HepG2 (cell line): ENCODE measurements around the gene PERCC1. TPM values are rescaled to one million over a fixed set of nuclear protein-coding genes. Genes with fewer than 3 reads are reported as not detected.
A peak's percentile ranks its signal among the peaks of the same experiment; 100 is the strongest.

Source experiments
- ATRX ChIP-seq: sonication (generic); formaldehyde crosslinking; IDR thresholded peaks from 2 replicates; pipeline ENCODE4 v1.4.0; 2020; ENCODE audit warnings: missing genetic modification reagents, borderline replicate concordance
- EEA1 ChIP-seq: sonication (generic); formaldehyde crosslinking; IDR thresholded peaks from 2 replicates; pipeline ENCODE4 v1.5.1; 2020; ENCODE audit warnings: mild to moderate bottlenecking, missing genetic modification reagents, borderline replicate concordance
- HIVEP1 ChIP-seq: sonication (generic); formaldehyde crosslinking; IDR thresholded peaks from 2 replicates; pipeline ENCODE4 v1.4.0; 2020; ENCODE audit warnings: mild to moderate bottlenecking, missing genetic modification reagents
- HNRNPL ChIP-seq: fragments of 200-400 bp; formaldehyde crosslinking; IDR thresholded peaks from 2 replicates; pipeline ENCODE4 v1.6.1; 2017; ENCODE audit warnings: mild to moderate bottlenecking, low read depth, low read length
- HOXD1 ChIP-seq: sonication (generic); formaldehyde crosslinking; IDR thresholded peaks from 2 replicates; pipeline ENCODE4 v1.5.0; 2020; ENCODE audit warnings: missing genetic modification reagents
- MAX ChIP-seq: IDR thresholded peaks from 2 replicates; pipeline ENCODE4 v1.6.1; 2012; ENCODE audit warnings: inconsistent platforms
- MTA1 ChIP-seq: sonication (generic); formaldehyde crosslinking; IDR thresholded peaks from 2 replicates; pipeline ENCODE4 v1.4.0; 2020; ENCODE audit warnings: missing genetic modification reagents, mild to moderate bottlenecking, borderline replicate concordance
- PTBP1 ChIP-seq: fragments of 200-400 bp; formaldehyde crosslinking; IDR thresholded peaks from 2 replicates; pipeline ENCODE4 v1.6.1; 2018; ENCODE audit warnings: low read length, low read depth; ENCODE audit not compliant: poor library complexity, severe bottlenecking
- SNAI1 ChIP-seq: sonication (generic); formaldehyde crosslinking; IDR thresholded peaks from 2 replicates; pipeline ENCODE4 v1.5.0; 2020; ENCODE audit warnings: mild to moderate bottlenecking, missing genetic modification reagents, borderline replicate concordance
- SP4 ChIP-seq: sonication (generic); formaldehyde crosslinking; IDR thresholded peaks from 2 replicates; pipeline ENCODE4 v1.8.1; 2023; ENCODE audit warnings: mild to moderate bottlenecking, missing genetic modification reagents
- YEATS4 ChIP-seq: sonication (generic); formaldehyde crosslinking; IDR thresholded peaks from 2 replicates; pipeline ENCODE4 v1.4.0; 2020; ENCODE audit warnings: missing genetic modification reagents, borderline replicate concordance
- polyA plus RNA-seq, 8 experiments: library from polyadenylated mRNA; depleted of rRNA in 3 of 8; stranded (reverse) in 7 of 8; unstranded in 1 of 8; fragments of >200 nt; fragmentation: Illumina TruSeq in 4 of 8; extraction: Trizol in 4 of 8; gene quantifications; 2 replicates each; pipeline versions ENCODE4 v1.2.1 to v1.2.3, GENCODE V29; 2011 to 2016; ENCODE audit warnings: low read depth in 4 of 8, missing spikeins in 1 of 8, mixed read lengths in 1 of 8; ENCODE audit not compliant: insufficient read depth in 1 of 8
- total RNA-seq, 5 experiments: library from RNA; depleted of rRNA; stranded (reverse); fragments of >200 nt; fragmentation: Illumina TruSeq; extraction: Trizol; gene quantifications; 2 replicates each; pipeline ENCODE4 v1.2.3, GENCODE V29; 2016; ENCODE audit warnings: low read depth in 1 of 5
- TF ChIP-seq, protein P1 (sequence below): sonication (generic); formaldehyde crosslinking; IDR thresholded peaks from 2 replicates; pipeline ENCODE4 v1.5.0; 2020; ENCODE audit warnings: missing genetic modification reagents
- TF ChIP-seq, protein P2 (sequence below): IDR thresholded peaks from 2 replicates; pipeline ENCODE4 v1.6.1; 2018; ENCODE audit warnings: missing genetic modification reagents, mild to moderate bottlenecking, missing compliant biosample characterization

Gene PERCC1
- total and polyA plus RNA-seq, 2 of the 13 experiments (the other 11 are each of a cell fraction or from before 2014, with no cell fraction given) = 0.15 TPM; not detected in 1

DNA sequence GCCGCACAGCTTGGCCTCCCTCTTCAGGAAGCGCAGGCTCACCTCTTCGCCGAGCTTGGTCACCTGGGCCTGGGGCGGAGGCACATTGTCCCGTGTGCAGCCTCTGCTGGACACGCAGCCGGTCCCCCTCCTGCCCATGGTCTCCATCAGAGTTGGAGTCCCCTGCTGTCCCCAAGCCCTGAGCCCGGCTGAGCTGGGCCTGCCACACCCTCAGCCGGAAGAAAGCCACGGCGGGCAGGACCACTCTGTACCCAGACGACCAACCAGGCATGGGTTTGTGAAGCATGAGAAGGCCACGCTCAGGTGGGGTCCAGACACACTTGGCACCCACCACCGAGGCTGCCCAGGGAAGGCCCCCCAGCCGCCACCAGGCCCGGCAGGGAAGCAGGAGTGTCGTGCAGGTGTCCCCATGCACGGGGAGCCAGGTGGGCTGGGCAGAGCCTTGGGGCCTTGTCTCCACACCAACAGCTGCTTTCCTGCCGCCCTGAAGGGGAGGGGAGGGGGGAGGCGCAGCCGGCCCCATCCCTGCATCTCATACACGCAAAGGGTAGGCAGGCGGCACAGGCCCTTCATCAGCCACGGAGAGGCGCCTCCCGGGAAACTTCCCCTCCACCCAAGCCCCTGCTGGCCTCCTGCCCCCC is 8.3 kb downstream of the PERCC1 start (continued):
- TF ChIP-seq, protein P1, sequence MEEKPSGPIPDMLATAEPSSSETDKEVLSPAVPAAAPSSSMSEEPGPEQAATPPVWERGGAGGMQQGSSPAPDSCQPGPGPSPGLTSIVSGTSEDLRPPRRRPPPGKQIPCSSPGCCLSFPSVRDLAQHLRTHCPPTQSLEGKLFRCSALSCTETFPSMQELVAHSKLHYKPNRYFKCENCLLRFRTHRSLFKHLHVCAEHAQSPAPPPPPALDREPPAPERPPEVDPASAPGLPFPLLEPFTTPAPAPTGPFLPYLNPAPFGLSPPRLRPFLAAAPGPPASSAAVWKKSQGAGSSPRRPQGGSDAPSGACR (CRISPR knock-in tag) = no peak
- no peak for TF ChIP-seq HOXD1 (CRISPR knock-in tag)
- TF ChIP-seq MTA1 (CRISPR knock-in tag) = no peak
- no peak for TF ChIP-seq ATRX (CRISPR knock-in tag)
- TF ChIP-seq MAX = peak; percentile 39
- no peak for TF ChIP-seq SP4 (CRISPR knock-in tag)
- TF ChIP-seq, protein P2, sequence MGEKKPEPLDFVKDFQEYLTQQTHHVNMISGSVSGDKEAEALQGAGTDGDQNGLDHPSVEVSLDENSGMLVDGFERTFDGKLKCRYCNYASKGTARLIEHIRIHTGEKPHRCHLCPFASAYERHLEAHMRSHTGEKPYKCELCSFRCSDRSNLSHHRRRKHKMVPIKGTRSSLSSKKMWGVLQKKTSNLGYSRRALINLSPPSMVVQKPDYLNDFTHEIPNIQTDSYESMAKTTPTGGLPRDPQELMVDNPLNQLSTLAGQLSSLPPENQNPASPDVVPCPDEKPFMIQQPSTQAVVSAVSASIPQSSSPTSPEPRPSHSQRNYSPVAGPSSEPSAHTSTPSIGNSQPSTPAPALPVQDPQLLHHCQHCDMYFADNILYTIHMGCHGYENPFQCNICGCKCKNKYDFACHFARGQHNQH = no peak
- no peak for TF ChIP-seq EEA1
- TF ChIP-seq PTBP1 = no peak
- no peak for TF ChIP-seq HIVEP1
- 0 out of 2 replicates have a peak, but pooled peaks have one; percentile 40 for TF ChIP-seq HNRNPL
- 0 out of 2 replicates have a peak, but pooled peaks have one; percentile 9 for TF ChIP-seq YEATS4
- no peak for TF ChIP-seq SNAI1
